ENCODE results near the gene PDGFA.

PDGFA gene

DNA sequence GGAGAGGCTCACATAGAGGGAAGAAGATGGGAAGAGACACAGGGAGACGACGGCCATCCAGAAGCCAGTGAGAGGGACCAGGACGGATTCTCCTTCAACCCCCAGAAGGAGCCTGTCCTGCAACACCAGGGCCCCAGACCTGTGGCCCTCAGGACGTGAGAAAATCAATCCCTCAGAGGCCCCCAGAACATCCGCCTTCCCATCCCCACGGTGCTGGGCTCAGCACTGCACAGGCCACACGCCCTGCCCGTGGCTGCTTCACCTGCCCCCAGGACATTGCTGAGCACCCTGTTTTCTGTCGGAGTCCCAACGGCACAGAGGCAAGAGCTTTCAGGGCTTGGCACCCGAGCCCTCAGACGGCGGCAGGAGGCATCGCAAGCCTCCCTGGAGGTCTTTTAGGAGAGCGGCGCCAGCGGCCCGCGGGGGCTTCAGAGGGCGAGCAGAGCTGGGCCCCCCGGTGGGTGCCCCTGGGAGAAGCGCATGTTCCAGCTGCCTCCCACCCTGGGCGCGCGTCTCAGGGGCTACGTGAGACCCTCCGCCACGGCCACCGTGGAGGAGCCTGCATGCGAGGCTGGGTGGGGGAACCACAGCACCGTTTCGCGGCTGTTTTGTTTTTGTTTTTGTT lies 42.8 kb downstream of the PDGFA start:
- ChIA-PET CTCF (no interaction called here), POLR2A (no interaction called here)
- TF ChIP-seq, protein P1, sequence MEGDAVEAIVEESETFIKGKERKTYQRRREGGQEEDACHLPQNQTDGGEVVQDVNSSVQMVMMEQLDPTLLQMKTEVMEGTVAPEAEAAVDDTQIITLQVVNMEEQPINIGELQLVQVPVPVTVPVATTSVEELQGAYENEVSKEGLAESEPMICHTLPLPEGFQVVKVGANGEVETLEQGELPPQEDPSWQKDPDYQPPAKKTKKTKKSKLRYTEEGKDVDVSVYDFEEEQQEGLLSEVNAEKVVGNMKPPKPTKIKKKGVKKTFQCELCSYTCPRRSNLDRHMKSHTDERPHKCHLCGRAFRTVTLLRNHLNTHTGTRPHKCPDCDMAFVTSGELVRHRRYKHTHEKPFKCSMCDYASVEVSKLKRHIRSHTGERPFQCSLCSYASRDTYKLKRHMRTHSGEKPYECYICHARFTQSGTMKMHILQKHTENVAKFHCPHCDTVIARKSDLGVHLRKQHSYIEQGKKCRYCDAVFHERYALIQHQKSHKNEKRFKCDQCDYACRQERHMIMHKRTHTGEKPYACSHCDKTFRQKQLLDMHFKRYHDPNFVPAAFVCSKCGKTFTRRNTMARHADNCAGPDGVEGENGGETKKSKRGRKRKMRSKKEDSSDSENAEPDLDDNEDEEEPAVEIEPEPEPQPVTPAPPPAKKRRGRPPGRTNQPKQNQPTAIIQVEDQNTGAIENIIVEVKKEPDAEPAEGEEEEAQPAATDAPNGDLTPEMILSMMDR (IDR thresholded peaks at IDR 0.05; ENCODE audit: control extremely low read depth, extremely low read depth, low read depth, missing control alignments), result no peak
- no peak for DNase-seq (ENCODE audit: extremely low spot score)

DNA sequence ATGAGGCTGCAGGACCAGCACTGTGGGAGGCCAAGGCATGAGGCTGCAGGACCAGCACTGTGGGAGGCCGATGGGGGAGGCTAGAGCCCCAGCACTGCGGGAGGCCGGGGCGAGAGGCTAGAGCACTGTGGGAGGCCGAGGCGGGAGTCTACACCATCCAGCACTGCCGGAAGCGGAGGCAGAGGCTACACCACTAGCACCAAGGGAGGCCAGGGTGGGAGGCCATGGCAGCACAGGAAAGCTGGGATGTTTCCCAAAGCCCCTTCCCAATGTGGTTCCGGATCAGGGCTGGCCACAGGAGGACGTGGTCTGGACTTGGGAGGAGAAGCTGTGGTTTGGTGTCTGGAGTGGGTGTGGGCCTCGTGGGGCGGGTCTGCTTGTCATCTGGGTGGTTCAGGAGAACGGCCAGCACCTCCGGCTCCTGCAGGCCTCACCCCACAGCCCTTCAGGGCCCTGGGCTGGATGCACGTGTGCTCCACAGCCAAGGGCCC lies 43.6 kb downstream of the PDGFA start:
- no peak for DNase-seq (ENCODE audit: extremely low spot score)
- POLR2A ChIA-PET, result no interaction called here

DNA sequence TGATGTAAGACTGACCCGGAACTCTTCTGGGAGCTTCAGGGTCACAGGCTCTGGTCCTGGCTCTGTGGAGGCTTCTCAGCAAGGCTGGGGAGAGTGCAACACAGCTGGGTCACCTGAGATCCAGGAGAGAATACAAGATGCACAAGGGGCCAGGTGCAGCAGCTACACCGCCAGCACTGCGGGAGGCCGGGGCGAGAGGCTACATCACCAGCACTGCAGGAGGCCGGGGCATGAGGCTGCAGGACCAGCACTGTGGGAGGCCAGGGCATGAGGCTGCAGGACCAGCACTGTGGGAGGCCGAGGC lies 44.3 kb downstream of the PDGFA start:
- DNase-seq (ENCODE audit: extremely low spot score), result no peak
- TF ChIP-seq, protein P1 (IDR thresholded peaks at IDR 0.05; ENCODE audit: control extremely low read depth, extremely low read depth, low read depth, missing control alignments), result no peak
- ChIA-PET CTCF (no interaction called here), POLR2A (no interaction called here)

More for the DNA sequence above, 43.6 kb downstream of the PDGFA start:
- TF ChIP-seq, protein P1 (IDR thresholded peaks at IDR 0.05; ENCODE audit: control extremely low read depth, extremely low read depth, low read depth, missing control alignments), result no peak
- CTCF ChIA-PET, result no interaction called here

DNA sequence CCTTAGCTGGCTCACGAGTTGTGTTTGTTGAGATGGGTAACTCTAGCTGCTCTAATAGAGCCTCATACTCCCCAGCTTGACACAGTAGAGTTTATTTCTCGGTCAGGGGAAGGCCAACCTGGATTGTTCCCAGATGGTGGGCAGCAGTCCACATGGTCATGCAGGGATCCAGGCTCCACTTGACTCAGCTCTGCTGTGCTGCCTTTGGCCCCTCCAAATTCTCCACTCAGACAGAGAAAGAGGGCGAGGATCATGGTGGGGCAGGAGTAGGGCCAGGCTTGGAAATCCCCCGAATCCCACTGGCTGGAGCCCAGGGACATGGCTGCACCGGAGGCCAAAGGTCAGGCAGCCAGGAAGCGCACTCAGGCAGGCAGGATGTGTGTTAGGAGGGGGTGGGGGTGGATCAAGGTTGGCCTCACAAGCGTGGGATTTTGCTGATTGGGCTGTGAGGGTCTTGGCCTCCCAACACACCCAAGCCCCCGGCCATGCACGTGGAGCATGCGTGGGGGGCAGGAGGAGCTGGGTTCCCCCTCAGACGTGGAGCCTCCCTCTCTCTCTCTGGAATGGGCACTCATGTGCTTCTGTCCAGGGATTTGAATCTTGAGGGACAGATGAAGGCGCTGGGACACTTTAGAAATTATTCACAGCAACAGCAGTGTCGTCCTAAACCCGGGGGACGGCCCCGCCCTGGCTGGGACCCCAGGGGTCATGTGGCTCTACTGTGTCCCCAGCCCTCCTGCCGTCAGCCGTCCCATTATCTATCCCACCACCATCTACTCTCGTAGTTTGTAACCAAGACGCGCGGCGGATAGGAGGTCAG lies 44.8 kb downstream of the PDGFA start:
- POLR2A ChIA-PET, result no interaction called here
- TF ChIP-seq, protein P1 (IDR thresholded peaks at IDR 0.05; ENCODE audit: control extremely low read depth, extremely low read depth, low read depth, missing control alignments), result no peak
- CTCF ChIA-PET, result no interaction called here
- DNase-seq (ENCODE audit: extremely low spot score), result no peak

DNA sequence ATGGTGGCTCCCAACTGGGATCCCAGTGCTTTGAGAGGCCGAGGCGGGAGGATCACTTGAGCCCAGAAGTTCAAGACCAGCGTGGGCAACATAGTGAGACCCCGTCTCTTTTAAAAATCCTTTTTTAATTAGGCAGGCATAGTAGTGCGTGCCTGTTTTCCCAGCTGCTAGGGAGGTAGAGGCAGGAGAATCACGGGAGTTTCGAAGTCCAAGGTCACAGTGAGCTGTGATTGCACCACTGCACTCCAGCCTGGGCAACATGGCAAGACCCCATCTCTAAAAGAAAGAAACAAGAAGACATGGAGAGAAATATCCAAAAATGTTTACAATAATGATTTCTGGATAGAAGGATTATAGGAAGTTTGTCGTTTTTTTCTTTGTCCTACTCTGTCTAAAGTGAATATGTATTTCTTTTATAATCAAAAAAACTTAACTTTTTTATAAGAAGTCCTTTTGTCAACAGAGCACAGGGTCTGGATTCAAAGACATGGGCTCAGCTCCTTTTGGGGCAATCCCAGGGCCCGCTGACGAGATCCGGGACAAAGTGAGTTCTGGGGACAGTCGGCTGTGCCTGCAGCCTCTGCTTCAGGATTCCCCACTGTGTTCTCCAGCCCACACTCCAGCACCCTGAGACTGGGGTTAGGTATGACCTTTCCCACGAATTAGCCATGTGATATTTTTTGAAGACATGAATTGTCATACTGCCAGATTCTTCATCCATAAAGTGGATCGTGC lies 45.6 kb downstream of the PDGFA start:
- ChIA-PET CTCF (no interaction called here), POLR2A (no interaction called here)

DNA sequence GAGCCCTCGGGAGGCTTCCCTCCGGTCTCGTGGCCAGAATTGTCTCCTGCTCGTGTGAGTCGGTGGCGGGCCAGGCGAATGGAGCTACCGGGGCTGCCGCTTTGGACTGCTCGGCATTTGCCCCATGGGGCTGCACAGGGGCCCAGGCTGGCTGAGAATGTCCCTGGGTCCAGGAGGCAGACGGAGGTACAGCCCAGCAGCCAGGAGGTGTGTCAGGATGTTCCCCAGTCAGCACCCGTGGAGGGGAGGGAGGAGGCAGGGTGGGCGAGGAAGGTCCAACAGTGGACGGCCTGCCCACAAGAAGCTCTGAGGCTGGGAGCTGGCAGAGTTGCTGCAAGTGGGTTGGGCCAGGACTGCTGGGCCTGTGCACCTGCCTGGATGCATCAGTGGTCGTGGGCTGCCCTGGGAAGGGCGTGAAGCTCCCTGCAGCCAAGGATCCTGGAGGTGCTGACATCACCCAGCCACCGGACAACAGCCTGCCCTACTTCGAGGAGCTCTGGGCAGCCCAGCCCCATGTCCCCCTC lies 46.4 kb downstream of the PDGFA start:
- CTCF ChIA-PET, result no interaction called here
- POLR2A ChIA-PET, result no interaction called here
- no peak for DNase-seq (ENCODE audit: extremely low spot score)
- TF ChIP-seq, protein P1 (IDR thresholded peaks at IDR 0.05; ENCODE audit: control extremely low read depth, extremely low read depth, low read depth, missing control alignments), result no peak

More for the DNA sequence above, 45.6 kb downstream of the PDGFA start:
- DNase-seq (ENCODE audit: extremely low spot score), result no peak
- TF ChIP-seq, protein P1 (IDR thresholded peaks at IDR 0.05; ENCODE audit: control extremely low read depth, extremely low read depth, low read depth, missing control alignments), result no peak

Data from GM10248 (cell line).